GM12872 (cell line): Measurements from ENCODE around the gene DDX1.

Experiments used
- CTCF ChIP-seq: IDR thresholded peaks from 3 replicates; pipeline ENCODE4 v1.5.1; 2011; ENCODE audit warnings: low read depth, mild to moderate bottlenecking, low read length, moderate library complexity; ENCODE audit not compliant: insufficient read depth

DDX1 gene

GRCh38 chr2:15672961-15673918, 81.6 kb downstream of the DDX1 start:
- no peak for TF ChIP-seq CTCF

GRCh38 chr2:15673919-15674636, 82.4 kb downstream of the DDX1 start:
- TF ChIP-seq CTCF, result no peak

- no peak for TF ChIP-seq CTCF
Measured at GRCh38 chr2:15674637-15675455, 83.2 kb downstream of the DDX1 start.

GRCh38 chr2:15675456-15676195, 84.0 kb downstream of the DDX1 start:
- no peak for TF ChIP-seq CTCF

GRCh38 chr2:15677141-15677843, 85.6 kb downstream of the DDX1 start:
- TF ChIP-seq CTCF, result no peak

- no peak for TF ChIP-seq CTCF
Measured at GRCh38 chr2:15678346-15678745, 86.7 kb downstream of the DDX1 start.
